K562 (cell line): ENCODE measurements around the gene RPS28.

Experiments used
- ATF3 ChIP-seq, 2 experiments: fragments of 450-650 bp in 1 of 2; sonication (generic) in 1 of 2; formaldehyde crosslinking in 1 of 2; IDR thresholded peaks in 1 of 2; conservative IDR thresholded peaks in 1 of 2; 2 replicates each; pipeline versions ENCODE4 v1.6.1 to v1.8.1; 2016 to 2023; ENCODE audit warnings: mild to moderate bottlenecking in 2 of 2, moderate library complexity in 2 of 2, inconsistent platforms in 1 of 2, missing genetic modification reagents in 1 of 2
- CEBPB ChIP-seq: fragments of 450-650 bp; IDR thresholded peaks from 2 replicates; pipeline ENCODE4 v1.6.1; 2016; ENCODE audit warnings: missing genetic modification characterization, missing compliant biosample characterization
- CEBPZ ChIP-seq: fragments of 150-350 bp; IDR thresholded peaks from 2 replicates; pipeline ENCODE4 v1.6.1; 2014; ENCODE audit warnings: low read depth, mild to moderate bottlenecking, low read length, borderline replicate concordance
- CUX1 ChIP-seq: fragments of 200-800 bp; sonication (Bioruptor generic); IDR thresholded peaks from 2 replicates; pipeline ENCODE4 v1.6.1; 2016; ENCODE audit warnings: missing genetic modification characterization, missing compliant biosample characterization
- MTF1 ChIP-seq: fragments of 250-450 bp; sonication (Bioruptor Pico); IDR thresholded peaks from 2 replicates; pipeline ENCODE4 v1.9.0; 2021; ENCODE audit warnings: moderate library complexity, mild to moderate bottlenecking, inconsistent platforms, borderline replicate concordance
- POLR2AphosphoS5 ChIP-seq: IDR thresholded peaks from 2 replicates; pipeline ENCODE4 v1.6.1; 2011; ENCODE audit warnings: mild to moderate bottlenecking, low read depth, low read length, moderate library complexity; ENCODE audit not compliant: control insufficient read depth, insufficient read depth
- POU5F1 ChIP-seq: fragments of 150-350 bp; IDR thresholded peaks from 2 replicates; pipeline ENCODE4 v1.6.1; 2014; ENCODE audit warnings: borderline replicate concordance, low read length, low read depth, mild to moderate bottlenecking; ENCODE audit not compliant: partially characterized antibody

GRCh38 chr19:8322638-8322997, 1.3 kb downstream of the RPS28 start:
- TF ChIP-seq POU5F1: no peak
- no peak for TF ChIP-seq CUX1 (CRISPR knock-in tag)
- TF ChIP-seq CEBPZ: no peak
- no peak for TF ChIP-seq CEBPB (tag)
- TF ChIP-seq MTF1 (CRISPR knock-in tag): no peak
- TF ChIP-seq ATF3 (IDR thresholded peaks at IDR 0.05): no peak
- TF ChIP-seq ATF3 (CRISPR knock-in tag; conservative IDR thresholded peaks at IDR 0.05): no peak
- TF ChIP-seq POLR2AphosphoS5: no peak
